ENCODE measurements around the gene GOLPH3L. TPM values are rescaled to one million over a fixed set of nuclear protein-coding genes. Genes with fewer than 3 reads are reported as not detected.

The GOLPH3L gene
- total and polyA plus RNA-seq, 4 donors: 6.0 to 11.3 (median 7.5) TPM

GRCh38 chr1:150610576-150610975 lies 86.4 kb downstream of the GOLPH3L start:
- H3K9me3 ChIP-seq (ENCODE audit: control insufficient read depth in 4 of 4, low read length in 3 of 4): no peaks in the 10 kb centered on the region
- no peak overlapping the region for H3K4me3 ChIP-seq (ENCODE audit: low read depth in 1 of 3, low read length in 3 of 3)
- H3K4me1 ChIP-seq (ENCODE audit: control insufficient read depth in 4 of 4, insufficient read depth in 4 of 4, low read length in 3 of 4): peaks cover 4 to 34% (median 20%) of the 10 kb centered on the region in 4 donors
- peak overlapping the region; percentile 97 to 98 for H3K27ac ChIP-seq (ENCODE audit: low read depth in 1 of 2, low read length in 2 of 2)
- no peaks in the 10 kb centered on the region for H3K27me3 ChIP-seq (ENCODE audit: control insufficient read depth in 4 of 4, insufficient read depth in 4 of 4, low read length in 3 of 4)
- TF ChIP-seq JUND (IDR thresholded peaks at IDR 0.05) (no peak), RAD21 (IDR thresholded peaks at IDR 0.05) (no peak), ZBTB33 (IDR thresholded peaks at IDR 0.05) (no peak), HNF4G (IDR thresholded peaks at IDR 0.05) (no peak), FOXA1 (IDR thresholded peaks at IDR 0.05) (no peak), CTCF (IDR thresholded peaks at IDR 0.05; ENCODE audit: low read depth, low read length, missing input control) (no peak), NR2F2 (IDR thresholded peaks at IDR 0.05) (no peak)
- 98% methylated on average over 4 of the region's 4 CpGs for WGBS
- H3K9ac ChIP-seq (ENCODE audit: low read depth in 1 of 2, low read length in 2 of 2): peak overlapping the region in 1 of 2 donors; percentile 77
- DNase-seq (ENCODE audit: low spot score): no peak
- H3K36me3 ChIP-seq (ENCODE audit: control insufficient read depth in 4 of 4, insufficient read depth in 3 of 4, low read depth in 1 of 4, low read length in 3 of 4): no peaks in the 10 kb centered on the region

- peak overlapping the region in 1 of 2 donors; percentile 2 for H3K9ac ChIP-seq (ENCODE audit: low read depth in 1 of 2, low read length in 2 of 2)
- no peak for DNase-seq (ENCODE audit: low spot score)
Measured at GRCh38 chr1:150609732-150610131, 87.2 kb downstream of the GOLPH3L start.

More at GRCh38 chr1:150609732-150610131, 87.2 kb downstream of the GOLPH3L start:
- peak overlapping the region; percentile 34 to 98 for H3K27ac ChIP-seq (ENCODE audit: low read depth in 1 of 2, low read length in 2 of 2)
- H3K9me3 ChIP-seq (ENCODE audit: control insufficient read depth in 4 of 4, low read length in 3 of 4): no peaks in the 10 kb centered on the region
- no peak for TF ChIP-seq REST (IDR thresholded peaks at IDR 0.05)
- no peak for TF ChIP-seq RAD21 (IDR thresholded peaks at IDR 0.05)
- TF ChIP-seq SP1 (IDR thresholded peaks at IDR 0.05): no peak
- no peak for TF ChIP-seq HNF4G (IDR thresholded peaks at IDR 0.05)
- TF ChIP-seq NR2F2 (IDR thresholded peaks at IDR 0.05): no peak
- no peak for TF ChIP-seq RXRA (IDR thresholded peaks at IDR 0.05)
- TF ChIP-seq GABPA (IDR thresholded peaks at IDR 0.05 in 1 of 2, conservative IDR thresholded peaks at IDR 0.05 in 1 of 2): no peak
- no peak for TF ChIP-seq ATF3 (IDR thresholded peaks at IDR 0.05)
- TF ChIP-seq HNF4A (conservative IDR thresholded peaks at IDR 0.05): no peak
- no peak for TF ChIP-seq FOXA1 (IDR thresholded peaks at IDR 0.05)
- no peak for TF ChIP-seq ZBTB33 (IDR thresholded peaks at IDR 0.05)
- no peak for TF ChIP-seq MAX (IDR thresholded peaks at IDR 0.05)
- no peak for TF ChIP-seq EGR1 (IDR thresholded peaks at IDR 0.05; ENCODE audit: low read depth in 2 of 2)
- TF ChIP-seq CTCF (IDR thresholded peaks at IDR 0.05; ENCODE audit: low read depth, low read length, missing input control): no peak
- WGBS: 85% methylated on average over 2 of the region's 2 CpGs
- H3K4me1 ChIP-seq (ENCODE audit: control insufficient read depth in 4 of 4, insufficient read depth in 4 of 4, low read length in 3 of 4): peaks cover 4 to 29% (median 24%) of the 10 kb centered on the region in 4 donors
- no peaks in the 10 kb centered on the region for H3K27me3 ChIP-seq (ENCODE audit: control insufficient read depth in 4 of 4, insufficient read depth in 4 of 4, low read length in 3 of 4)
- no peaks in the 10 kb centered on the region for H3K36me3 ChIP-seq (ENCODE audit: control insufficient read depth in 4 of 4, insufficient read depth in 3 of 4, low read depth in 1 of 4, low read length in 3 of 4)
- H3K4me3 ChIP-seq (ENCODE audit: low read depth in 1 of 3, low read length in 3 of 3): no peak overlapping the region
